ENCODE measurements around the gene PRDM1.

Gene PRDM1

DNA sequence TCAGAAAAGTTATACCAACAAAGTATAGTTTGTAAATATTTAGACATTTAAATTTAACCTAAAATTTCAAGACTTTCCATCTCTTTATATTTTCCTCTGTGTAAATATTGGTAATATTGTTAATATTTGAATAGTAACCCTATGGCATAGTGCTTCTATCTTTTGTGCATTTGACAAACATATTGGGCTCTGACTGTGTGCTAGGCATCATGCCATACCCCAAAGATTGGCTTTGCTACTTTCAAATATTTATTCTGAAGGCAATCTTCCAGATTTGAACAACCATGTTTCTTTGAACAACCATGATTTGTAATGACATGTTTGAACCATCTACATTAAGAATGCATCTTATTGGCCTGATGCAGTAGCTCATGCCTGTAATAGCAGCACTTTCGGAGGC, 15.5 kb upstream of the PRDM1 start:
- Mint-ChIP-seq H3K4me3 (no peak overlapping the region), H3K27ac (no peak overlapping the region), H3K9me3 (no peaks in the 10 kb centered on the region), H3K4me1 (peaks cover 37% of the 10 kb centered on the region), H3K27me3 (ENCODE audit: low read depth, poor library complexity) (peaks cover 2% of the 10 kb centered on the region), H3K36me3 (ENCODE audit: low read depth) (no peaks in the 10 kb centered on the region)
- DNase-seq = no peak
- TF ChIP-seq, protein P1, sequence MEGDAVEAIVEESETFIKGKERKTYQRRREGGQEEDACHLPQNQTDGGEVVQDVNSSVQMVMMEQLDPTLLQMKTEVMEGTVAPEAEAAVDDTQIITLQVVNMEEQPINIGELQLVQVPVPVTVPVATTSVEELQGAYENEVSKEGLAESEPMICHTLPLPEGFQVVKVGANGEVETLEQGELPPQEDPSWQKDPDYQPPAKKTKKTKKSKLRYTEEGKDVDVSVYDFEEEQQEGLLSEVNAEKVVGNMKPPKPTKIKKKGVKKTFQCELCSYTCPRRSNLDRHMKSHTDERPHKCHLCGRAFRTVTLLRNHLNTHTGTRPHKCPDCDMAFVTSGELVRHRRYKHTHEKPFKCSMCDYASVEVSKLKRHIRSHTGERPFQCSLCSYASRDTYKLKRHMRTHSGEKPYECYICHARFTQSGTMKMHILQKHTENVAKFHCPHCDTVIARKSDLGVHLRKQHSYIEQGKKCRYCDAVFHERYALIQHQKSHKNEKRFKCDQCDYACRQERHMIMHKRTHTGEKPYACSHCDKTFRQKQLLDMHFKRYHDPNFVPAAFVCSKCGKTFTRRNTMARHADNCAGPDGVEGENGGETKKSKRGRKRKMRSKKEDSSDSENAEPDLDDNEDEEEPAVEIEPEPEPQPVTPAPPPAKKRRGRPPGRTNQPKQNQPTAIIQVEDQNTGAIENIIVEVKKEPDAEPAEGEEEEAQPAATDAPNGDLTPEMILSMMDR (IDR thresholded peaks at IDR 0.05) = no peak

DNA sequence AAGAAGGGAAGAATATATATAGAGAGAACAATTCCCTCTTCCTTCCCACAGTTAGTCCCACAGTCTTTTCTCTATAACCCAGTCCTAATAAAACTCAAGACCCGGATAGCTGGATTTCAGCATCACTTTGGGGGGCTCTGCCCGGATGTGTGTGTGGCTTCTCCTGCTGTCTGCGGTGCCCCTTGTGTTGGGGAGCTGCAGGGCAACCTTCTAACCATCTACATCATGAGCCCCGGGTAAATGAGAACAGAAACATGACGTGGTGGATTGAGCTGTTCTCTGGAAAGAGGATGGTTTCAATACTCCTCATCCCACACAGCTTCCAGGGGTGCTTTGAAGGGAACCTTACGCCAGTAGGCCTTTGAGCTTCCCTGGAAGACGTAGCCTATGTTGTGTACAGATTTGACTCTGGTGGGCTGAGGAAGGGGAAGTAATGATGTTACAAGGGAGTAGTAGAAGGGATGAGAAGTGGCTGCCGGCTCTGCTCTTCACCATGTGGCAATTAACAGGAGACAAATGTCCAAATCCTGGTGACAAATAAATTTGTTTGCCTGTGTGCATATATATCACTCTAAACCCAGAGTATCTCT, 13.5 kb upstream of the PRDM1 start:
- Mint-ChIP-seq H3K27ac (no peak overlapping the region), H3K9me3 (no peaks in the 10 kb centered on the region), H3K4me3 (no peak overlapping the region), H3K4me1 (peaks cover 44% of the 10 kb centered on the region), H3K36me3 (ENCODE audit: low read depth) (no peaks in the 10 kb centered on the region), H3K27me3 (ENCODE audit: low read depth, poor library complexity) (peaks cover 2% of the 10 kb centered on the region)
- DNase-seq = no peak
- TF ChIP-seq, protein P1 (IDR thresholded peaks at IDR 0.05) = no peak

DNA sequence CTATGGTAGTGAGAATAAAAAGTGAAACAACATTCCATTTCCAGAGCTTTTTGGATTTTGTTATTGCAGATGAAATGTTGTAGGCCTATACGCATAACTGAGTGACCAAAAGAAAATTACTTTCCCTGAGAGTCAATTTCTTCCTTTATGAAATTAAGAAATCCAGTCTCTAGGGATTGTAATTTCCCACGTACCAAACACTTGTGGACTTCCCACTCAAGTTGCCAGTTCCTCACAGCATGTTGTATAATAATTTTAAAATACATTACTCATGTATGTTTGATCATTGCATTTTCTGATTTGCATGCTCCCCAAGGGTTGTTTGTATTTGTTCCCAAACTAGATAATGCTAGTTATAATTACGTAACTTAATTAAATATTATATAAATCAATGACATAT, 12.0 kb upstream of the PRDM1 start:
- H3K9me3 Mint-ChIP-seq = no peaks in the 10 kb centered on the region
- H3K36me3 Mint-ChIP-seq (ENCODE audit: low read depth) = no peaks in the 10 kb centered on the region
- H3K27me3 Mint-ChIP-seq (ENCODE audit: low read depth, poor library complexity) = peaks cover 2% of the 10 kb centered on the region
- DNase-seq = no peak
- TF ChIP-seq, protein P1 (IDR thresholded peaks at IDR 0.05) = no peak
- peaks cover 51% of the 10 kb centered on the region for H3K4me1 Mint-ChIP-seq
- H3K4me3 Mint-ChIP-seq = no peak overlapping the region
- no peak overlapping the region for H3K27ac Mint-ChIP-seq

DNA sequence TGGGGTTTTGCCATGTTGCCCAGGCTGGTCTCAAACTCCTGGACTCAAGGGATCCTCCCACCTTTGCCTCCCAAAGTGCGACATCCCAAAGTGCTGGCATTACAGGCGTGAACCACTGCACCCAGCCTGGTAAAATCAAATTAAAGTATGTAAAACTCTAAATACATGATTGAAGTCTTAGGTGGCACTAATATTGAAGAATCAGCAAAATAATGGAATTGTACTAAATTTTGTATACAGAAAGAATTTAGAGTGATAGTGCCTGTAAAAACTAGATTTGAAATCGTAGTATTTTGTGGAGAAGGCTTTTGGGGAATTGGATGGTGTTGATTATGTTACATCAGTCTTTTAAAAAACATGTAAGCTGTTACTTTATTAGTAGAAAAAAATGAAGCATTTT, 10.0 kb upstream of the PRDM1 start:
- Mint-ChIP-seq H3K4me1 (peaks cover 45% of the 10 kb centered on the region), H3K27ac (no peak overlapping the region), H3K9me3 (no peaks in the 10 kb centered on the region), H3K36me3 (ENCODE audit: low read depth) (no peaks in the 10 kb centered on the region), H3K27me3 (ENCODE audit: low read depth, poor library complexity) (no peaks in the 10 kb centered on the region), H3K4me3 (no peak overlapping the region)
- DNase-seq = no peak
- TF ChIP-seq, protein P1 (IDR thresholded peaks at IDR 0.05) = no peak

DNA sequence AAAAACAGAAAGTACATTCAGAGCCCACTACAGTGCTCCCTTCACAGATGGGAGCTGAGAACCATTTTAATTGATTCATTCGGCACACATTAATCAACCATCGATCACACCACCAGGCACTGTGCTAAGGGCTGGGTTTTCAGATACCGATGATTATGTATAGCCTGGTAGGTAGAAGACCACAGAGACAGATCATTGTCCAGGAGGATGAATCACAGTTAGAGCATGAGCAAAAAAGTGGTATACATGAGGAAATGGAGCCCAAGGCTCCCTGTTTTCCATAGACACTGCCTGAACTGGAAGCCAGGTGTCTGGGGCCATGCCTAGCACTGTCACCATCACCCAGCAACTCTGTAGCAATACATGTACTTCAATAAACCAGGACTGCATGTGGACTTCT, 9.0 kb upstream of the PRDM1 start:
- Mint-ChIP-seq H3K27me3 (ENCODE audit: low read depth, poor library complexity) (no peaks in the 10 kb centered on the region), H3K4me3 (no peak overlapping the region)

DNA sequence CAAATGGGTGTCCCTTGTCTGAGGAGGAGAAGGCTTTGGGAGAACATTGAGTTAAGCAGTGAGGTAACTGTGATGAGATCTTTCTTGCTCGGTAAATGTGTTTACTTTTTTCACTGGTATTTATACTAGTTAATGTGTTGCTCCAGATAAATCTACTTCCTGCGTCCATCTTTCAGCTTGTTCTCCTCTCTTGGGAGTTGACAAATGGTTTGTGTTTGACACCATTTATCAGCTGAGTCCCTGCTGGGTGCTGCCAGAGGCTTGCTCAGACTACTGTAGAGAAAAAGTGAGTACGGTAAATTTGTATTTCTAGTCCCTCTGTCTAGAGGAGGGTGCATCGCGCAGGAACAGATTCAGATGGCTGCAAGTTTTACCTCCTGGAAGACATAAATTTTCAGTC, 8.3 kb upstream of the PRDM1 start:
- no peak for DNase-seq
- TF ChIP-seq, protein P1 (IDR thresholded peaks at IDR 0.05) = no peak
- Mint-ChIP-seq H3K9me3 (no peaks in the 10 kb centered on the region), H3K27ac (no peak overlapping the region), H3K4me1 (peaks cover 47% of the 10 kb centered on the region), H3K36me3 (ENCODE audit: low read depth) (no peaks in the 10 kb centered on the region), H3K27me3 (ENCODE audit: low read depth, poor library complexity) (no peaks in the 10 kb centered on the region), H3K4me3 (no peak overlapping the region)

More for the DNA sequence above, 9.0 kb upstream of the PRDM1 start:
- Mint-ChIP-seq H3K36me3 (ENCODE audit: low read depth) (no peaks in the 10 kb centered on the region), H3K9me3 (no peaks in the 10 kb centered on the region), H3K4me1 (peaks cover 47% of the 10 kb centered on the region), H3K27ac (no peak overlapping the region)
- TF ChIP-seq, protein P1 (IDR thresholded peaks at IDR 0.05) = no peak
- DNase-seq = no peak
